ENCODE results near the gene VAT1L. TPM values are rescaled to one million over a fixed set of nuclear protein-coding genes. Genes with fewer than 3 reads are reported as not detected.

Gene VAT1L
- total RNA-seq, 4 donors from 2014 or later, result 0.89 to 4.7 (median 2.3) TPM

GRCh38 chr16:77977339-77977738 lies 189.0 kb downstream of the VAT1L start:
- Histone ChIP-seq H3K4me3 (no peak overlapping the region), H3K4me1 (no peaks in the 10 kb centered on the region), H3K27me3 (peaks cover 9% of the 10 kb centered on the region), H3K27ac (no peak overlapping the region), H3K9me3 (no peaks in the 10 kb centered on the region), H3K36me3 (no peaks in the 10 kb centered on the region)
- 71 to 81% methylated on average over 1 to 5 of the region's 5 CpGs for WGBS, 2 donors (ENCODE audit: low coverage in 1 of 2)
- no peak for ATAC-seq
- no peak for TF ChIP-seq POLR2A (IDR thresholded peaks at IDR 0.05)
- TF ChIP-seq EP300 (IDR thresholded peaks at IDR 0.05), result no peak
- TF ChIP-seq POLR2AphosphoS5 (IDR thresholded peaks at IDR 0.05), result no peak
- no peak for TF ChIP-seq CTCF (IDR thresholded peaks at IDR 0.05)

- TF ChIP-seq EP300 (IDR thresholded peaks at IDR 0.05) (no peak), POLR2A (IDR thresholded peaks at IDR 0.05) (no peak), POLR2AphosphoS5 (IDR thresholded peaks at IDR 0.05) (no peak), CTCF (IDR thresholded peaks at IDR 0.05) (no peak)
- WGBS, 2 donors (ENCODE audit: low coverage in 1 of 2), result 90 to 100% methylated on average over 1 to 3 of the region's 3 CpGs
- no peaks in the 10 kb centered on the region for H3K9me3 ChIP-seq
- no peaks in the 10 kb centered on the region for H3K27me3 ChIP-seq
- peaks cover 0 to 13% (median 0%) of the 10 kb centered on the region in 3 donors for H3K4me1 ChIP-seq
- H3K36me3 ChIP-seq, result no peaks in the 10 kb centered on the region
- H3K4me3 ChIP-seq, result no peak overlapping the region
- ATAC-seq, result no peak
- no peak overlapping the region for H3K27ac ChIP-seq
These were observed 196.7 kb downstream of the VAT1L start for GRCh38 chr16:77985111-77985510.

- no peaks in the 10 kb centered on the region for H3K27me3 ChIP-seq
- H3K9me3 ChIP-seq, result no peaks in the 10 kb centered on the region
- WGBS, 2 donors (ENCODE audit: low coverage in 1 of 2), result 94 to 100% methylated on average over 2 to 7 of the region's 7 CpGs
- no peaks in the 10 kb centered on the region for H3K36me3 ChIP-seq
- peaks cover 0 to 13% (median 0%) of the 10 kb centered on the region in 3 donors for H3K4me1 ChIP-seq
- no peak overlapping the region for H3K4me3 ChIP-seq
- TF ChIP-seq POLR2AphosphoS5 (IDR thresholded peaks at IDR 0.05), result no peak
- TF ChIP-seq CTCF (IDR thresholded peaks at IDR 0.05), result no peak
- TF ChIP-seq EP300 (IDR thresholded peaks at IDR 0.05), result no peak
- no peak overlapping the region for H3K27ac ChIP-seq
- no peak for ATAC-seq
These were observed 197.8 kb downstream of the VAT1L start for GRCh38 chr16:77986011-77986740.

- 11 to 27% methylated on average over 2 of the region's 2 CpGs for WGBS, 2 donors (ENCODE audit: low coverage in 1 of 2)
- ATAC-seq, result peak; percentile 73
- no peaks in the 10 kb centered on the region for H3K36me3 ChIP-seq
- no peaks in the 10 kb centered on the region for H3K9me3 ChIP-seq
- H3K27me3 ChIP-seq, result no peaks in the 10 kb centered on the region
- TF ChIP-seq POLR2AphosphoS5 (IDR thresholded peaks at IDR 0.05) (peak; percentile 25), POLR2A (IDR thresholded peaks at IDR 0.05) (no peak)
- peak overlapping the region in 2 of 4 donors; percentile 53 to 60 for H3K27ac ChIP-seq
- H3K4me1 ChIP-seq, result peaks cover 0 to 17% (median 0%) of the 10 kb centered on the region in 3 donors
- no peak overlapping the region for H3K4me3 ChIP-seq
These were observed 199.4 kb downstream of the VAT1L start for GRCh38 chr16:77987810-77988209.

GRCh38 chr16:77989846-77990245 lies 201.5 kb downstream of the VAT1L start:
- Histone ChIP-seq H3K27me3 (no peaks in the 10 kb centered on the region), H3K27ac (no peak overlapping the region), H3K4me3 (no peak overlapping the region), H3K9me3 (no peaks in the 10 kb centered on the region), H3K36me3 (no peaks in the 10 kb centered on the region), H3K4me1 (peaks cover 0 to 26% (median 0%) of the 10 kb centered on the region in 3 donors)
- no peak for ATAC-seq
- no peak for TF ChIP-seq POLR2AphosphoS5 (IDR thresholded peaks at IDR 0.05)
- TF ChIP-seq POLR2A (IDR thresholded peaks at IDR 0.05), result no peak
- no peak for TF ChIP-seq EP300 (IDR thresholded peaks at IDR 0.05)
- no peak for TF ChIP-seq CTCF (IDR thresholded peaks at IDR 0.05)
- WGBS, 2 donors (ENCODE audit: low coverage in 1 of 2), result 24 to 25% methylated on average over 4 of the region's 4 CpGs
